Measurements from ENCODE around the gene CDK5RAP2. TPM values are rescaled to one million over a fixed set of nuclear protein-coding genes. Genes with fewer than 3 reads are reported as not detected.

Gene CDK5RAP2
- total RNA-seq, 1 donor from 2014 or later = 26.8 TPM

DNA sequence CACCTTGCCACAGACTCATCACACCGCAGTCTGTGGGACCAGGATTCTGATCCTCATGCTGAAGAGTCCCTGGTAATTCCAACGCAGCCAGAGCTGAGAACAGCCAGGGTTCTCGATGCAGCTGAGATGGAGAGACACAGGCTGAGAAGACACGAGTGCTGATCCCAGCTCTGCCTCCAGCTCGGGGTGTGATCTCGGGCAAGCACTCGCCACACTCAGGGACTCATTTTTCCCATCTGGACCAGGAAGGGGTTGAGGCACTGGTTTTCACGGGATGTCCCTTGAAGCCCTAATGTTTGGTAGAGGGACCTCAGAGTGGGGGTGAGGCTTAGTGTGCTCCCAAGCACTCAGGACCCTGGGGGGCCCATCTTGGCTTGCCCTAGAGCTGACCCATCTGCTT is 200.4 kb downstream of the CDK5RAP2 start:
- DNase-seq = no peak

DNA sequence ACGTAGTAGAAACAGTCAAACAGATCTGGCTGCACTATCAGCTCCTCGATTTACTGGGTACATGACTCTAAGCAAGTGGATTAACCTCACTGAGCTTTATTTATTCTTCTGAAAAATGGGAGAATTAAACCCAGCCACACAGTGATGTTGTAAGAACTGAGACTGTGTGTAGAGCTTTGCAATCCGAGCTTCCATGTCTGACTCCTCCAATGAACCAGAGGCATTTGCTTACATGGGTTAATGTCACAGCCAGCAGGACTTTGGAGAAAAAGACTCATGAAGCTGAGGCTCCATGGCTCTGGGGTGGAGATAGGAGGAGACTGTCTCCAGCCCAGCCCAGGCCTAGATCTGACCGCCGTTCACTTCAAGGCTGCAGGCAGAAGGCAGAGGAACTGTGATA is 201.3 kb downstream of the CDK5RAP2 start:
- DNase-seq = no peak

DNA sequence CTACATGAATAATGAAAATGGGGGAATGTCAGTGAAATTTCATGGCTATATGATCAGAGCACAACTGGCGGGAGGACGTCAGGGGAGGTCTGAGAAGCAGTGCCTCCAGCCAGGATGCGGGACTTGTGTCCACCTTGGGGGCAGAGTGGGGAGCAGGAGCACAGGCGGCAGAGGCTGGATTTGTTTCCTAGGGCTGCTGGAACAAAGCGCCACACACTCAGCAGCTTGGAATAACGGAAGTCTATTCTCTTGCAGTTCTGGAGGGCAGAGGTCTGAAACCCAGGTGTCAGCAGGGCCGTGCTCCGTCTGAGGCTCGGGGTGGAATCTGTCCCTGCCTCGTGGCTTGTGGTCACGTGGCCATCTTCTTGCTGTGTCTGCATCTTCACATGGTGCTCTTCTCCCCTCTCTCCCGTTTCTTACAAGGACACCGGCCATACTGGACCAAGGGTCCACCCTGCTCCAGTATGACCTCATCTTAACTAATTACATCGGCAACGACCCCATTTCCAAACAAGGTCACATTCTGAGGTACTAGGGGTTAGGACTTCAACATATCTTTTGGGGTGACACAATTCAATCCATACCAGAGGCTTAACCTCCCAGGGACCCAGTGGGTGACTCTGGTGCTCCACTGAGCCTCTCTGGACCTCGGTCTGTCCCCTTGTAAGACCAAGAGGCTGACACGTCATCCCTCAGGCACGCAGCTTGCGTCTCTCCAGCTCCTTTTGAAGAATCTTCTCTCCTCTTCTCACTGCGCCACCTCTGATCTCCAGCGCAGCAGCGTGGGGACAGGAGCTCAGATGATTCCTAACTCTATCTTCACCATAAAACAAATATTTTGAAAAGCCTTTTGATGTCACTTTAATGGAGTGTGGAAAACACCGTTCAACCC is 202.5 kb downstream of the CDK5RAP2 start:
- DNase-seq = no peak

DNA sequence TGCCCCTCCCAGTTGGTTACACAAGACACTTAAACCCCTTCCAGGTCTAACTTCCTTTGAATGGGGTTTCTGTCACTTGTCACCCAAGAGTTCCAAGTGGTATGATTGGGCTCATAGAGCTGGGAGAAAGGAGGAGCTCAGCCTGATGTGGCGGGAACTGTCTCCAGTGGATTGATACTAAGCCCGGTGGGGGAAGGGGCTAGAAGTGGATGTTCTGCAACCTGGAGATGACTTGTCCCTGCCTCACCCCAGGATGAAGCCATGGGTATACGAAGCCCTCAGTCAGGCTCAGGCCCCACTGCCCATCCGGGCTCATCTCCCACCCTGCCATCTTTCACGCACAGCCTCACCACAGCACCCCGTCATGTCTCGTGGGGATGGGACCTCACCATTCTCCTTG is 203.9 kb downstream of the CDK5RAP2 start:
- no peak for DNase-seq

DNA sequence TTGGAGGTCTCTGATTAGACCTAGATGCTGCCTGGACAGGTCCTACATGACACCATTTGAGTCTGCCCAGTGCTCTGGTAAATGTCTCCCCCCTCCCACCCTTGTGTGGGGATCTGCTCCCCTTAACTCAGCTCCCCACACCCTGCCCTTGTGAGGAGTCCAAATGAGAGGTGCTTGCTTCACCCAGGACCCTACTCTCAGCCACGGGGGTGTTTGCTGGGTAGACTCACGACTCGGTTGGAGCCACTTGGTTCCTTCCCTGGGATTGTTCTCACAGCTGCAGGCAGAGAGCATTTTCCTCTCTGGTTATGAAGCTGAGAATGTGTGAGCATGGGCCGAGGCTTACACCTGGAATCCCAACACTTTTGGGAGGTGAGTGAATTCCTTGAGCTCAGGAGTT is 204.7 kb downstream of the CDK5RAP2 start:
- no peak for DNase-seq

DNA sequence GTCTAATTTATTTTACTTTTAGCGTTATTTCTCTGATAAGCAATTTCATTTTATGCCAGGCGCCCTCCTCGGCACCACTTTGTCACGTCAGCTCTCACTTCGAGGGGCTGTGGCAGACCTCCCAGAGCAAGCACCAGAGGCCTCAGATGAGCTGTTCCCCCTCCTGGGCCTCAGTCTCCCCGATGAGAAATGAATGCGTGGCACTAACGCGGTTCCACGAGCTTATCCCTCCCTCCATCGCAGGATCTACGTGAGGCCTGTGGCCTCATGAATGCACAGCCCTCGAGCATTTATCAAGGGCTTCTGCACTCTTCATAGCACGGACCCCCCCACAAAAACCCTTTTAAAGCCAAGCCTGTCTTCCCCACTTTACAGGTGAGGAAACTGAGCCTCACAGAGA is 205.2 kb downstream of the CDK5RAP2 start:
- DNase-seq = no peak

DNA sequence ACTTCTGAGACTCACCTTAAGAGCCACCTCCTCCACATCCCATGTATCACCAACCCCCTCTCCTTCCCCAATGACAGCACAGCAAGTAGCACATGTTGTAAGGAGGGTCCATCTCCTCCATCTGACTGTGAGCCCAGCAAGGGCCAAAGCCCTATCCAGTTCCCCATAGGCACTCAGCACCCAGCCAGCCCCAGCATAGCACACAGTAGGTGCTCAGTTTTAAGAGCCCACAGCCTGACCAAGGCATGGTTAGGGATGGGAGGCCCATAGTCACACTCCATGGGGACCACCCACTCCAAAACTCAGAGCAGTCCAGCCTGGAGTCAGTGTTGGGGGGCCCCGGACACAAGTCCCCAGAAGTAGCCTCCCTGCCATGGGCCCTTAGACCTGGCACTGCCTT is 205.7 kb downstream of the CDK5RAP2 start:
- no peak for DNase-seq

DNA sequence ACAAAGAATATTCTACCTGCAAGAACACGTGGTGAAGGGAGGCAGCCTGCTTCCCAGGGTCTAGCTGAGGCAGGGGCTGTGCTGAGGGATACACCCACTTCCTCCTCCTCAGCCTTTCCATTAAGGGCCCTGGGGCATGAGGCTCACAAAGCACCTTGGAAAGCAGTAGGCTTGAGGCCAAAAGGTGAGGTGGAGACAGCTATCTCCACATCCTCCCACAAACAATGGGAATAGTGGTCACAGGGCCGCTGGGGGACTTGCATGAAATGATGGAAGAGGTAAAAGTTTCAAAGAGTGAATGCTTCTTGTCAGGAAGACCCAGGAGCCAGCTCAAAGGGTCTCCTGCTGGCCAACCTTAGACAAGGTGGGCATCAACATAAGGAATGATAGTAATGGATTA is 207.9 kb downstream of the CDK5RAP2 start:
- DNase-seq = no peak

DNA sequence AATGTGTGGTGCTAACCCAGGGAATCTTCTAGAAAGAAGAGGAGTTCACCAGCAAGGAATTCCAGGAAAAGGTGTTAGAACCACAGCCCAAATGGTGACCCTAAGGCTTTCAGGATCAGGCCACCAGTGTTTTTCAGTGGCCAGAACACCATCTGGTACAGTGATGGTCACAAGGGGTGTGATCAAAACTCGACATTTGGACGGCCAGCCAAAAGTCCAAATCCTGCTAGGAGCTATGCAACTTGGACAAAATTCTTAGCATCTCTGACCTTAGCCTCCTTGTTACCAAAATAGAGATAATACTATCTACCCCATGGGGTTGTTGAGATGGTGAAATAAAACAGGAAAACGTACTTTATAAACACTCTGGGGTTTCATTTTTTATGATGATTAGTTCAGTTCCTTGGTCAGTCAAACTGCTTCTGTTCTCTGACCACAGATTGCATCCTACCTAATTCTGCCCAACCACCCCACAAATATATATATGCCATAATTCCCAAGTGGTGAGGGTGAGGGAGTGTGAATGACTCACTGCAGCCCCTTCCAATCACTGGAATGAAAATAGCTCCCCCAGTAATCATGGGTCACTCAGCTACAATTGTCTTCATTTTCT is 210.3 kb downstream of the CDK5RAP2 start:
- DNase-seq = no peak

DNA sequence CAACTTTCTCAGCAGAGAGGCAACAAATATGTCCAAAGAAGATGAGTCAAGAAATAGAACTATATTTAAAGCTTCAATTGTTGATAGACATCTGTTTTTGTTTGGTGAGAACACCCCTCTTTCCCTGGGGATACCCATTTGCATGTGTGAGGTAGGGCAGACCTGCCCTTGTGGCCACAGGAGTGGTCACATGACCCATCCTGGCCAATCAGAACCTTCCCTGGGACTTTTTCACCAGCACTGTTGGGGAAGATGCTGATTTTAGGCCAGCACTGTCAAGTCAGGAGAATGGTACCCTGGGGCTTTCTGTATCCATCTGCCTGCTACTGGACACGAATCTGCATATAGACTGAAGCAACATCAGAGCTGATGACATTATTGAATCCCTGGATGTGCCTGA is 211.2 kb downstream of the CDK5RAP2 start:
- DNase-seq = no peak

DNA sequence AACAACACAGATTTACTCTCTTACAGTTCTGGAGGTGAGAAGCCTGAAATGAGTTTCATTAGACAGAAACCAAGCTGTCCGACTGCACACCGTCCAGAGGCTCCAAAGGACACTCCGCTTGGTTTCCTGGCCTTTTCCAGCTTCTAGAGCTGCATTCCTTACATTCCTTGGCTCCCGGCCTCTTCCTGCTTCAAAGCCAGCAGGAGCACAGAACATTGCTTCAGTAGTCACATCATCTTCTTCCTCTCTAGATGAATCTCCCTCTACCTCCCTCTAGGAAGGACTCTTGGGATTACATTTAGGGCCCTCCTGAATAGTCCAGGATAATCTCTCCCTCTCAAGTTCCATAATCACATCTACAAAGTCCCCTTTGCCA is 213.3 kb downstream of the CDK5RAP2 start:
- DNase-seq = no peak

DNA sequence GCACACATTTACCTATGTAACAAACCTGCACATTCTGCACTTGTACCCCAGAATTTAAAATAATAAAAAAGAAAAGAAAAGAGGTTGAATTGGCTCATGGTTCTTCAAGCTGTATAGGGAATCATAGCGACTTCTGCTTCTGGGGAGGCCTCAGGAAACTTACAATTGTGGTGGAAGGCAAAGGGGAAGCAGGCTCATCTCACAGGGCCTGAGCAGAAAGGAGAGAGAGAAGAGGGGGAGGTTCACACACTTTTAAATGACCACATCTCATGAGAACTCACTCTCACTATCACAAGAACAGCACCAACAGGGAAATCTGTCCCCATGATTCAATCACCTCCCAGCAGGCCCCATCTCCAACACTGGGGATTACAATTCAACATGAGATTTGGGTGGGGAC is 214.6 kb downstream of the CDK5RAP2 start:
- DNase-seq = no peak

DNA sequence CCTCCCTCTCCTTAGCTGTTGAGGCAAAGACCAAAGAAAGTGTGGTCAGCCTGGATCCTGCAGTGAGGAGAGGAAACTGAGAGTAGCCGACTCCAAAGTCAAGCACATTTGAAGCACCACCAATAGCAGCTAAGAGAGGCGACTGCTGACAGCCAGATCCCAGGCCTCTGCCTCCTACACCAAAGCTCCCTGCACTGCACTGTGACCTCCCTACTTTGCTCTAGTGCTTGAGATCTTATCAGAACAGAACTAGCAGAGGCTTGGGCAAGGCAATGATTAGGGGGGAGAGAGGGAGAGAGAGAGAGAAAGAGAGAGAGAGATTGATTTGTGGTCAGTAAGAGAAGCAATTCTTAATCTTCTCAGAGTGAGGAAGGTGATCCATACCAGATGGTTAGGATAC is 216.3 kb downstream of the CDK5RAP2 start:
- DNase-seq = no peak

DNA sequence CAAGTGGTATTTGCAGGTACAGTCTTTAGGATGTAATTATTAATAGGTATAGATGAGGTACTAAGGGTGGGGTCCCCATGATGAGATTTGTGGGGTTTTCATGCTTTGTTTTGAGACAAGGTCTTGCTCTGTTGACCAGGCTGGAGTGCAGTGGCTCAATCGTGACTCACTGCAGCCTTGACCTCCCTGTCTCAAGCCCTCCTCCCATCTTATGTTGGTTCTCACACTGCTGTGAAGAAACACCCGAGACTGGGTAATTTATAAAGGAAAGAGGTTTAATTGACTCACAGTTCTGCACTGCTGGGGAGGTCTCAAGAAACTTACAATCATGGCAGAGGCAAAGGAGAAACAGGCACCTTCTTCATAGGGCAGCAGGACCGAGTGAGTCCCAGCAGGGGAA is 217.5 kb downstream of the CDK5RAP2 start:
- DNase-seq = no peak

DNA sequence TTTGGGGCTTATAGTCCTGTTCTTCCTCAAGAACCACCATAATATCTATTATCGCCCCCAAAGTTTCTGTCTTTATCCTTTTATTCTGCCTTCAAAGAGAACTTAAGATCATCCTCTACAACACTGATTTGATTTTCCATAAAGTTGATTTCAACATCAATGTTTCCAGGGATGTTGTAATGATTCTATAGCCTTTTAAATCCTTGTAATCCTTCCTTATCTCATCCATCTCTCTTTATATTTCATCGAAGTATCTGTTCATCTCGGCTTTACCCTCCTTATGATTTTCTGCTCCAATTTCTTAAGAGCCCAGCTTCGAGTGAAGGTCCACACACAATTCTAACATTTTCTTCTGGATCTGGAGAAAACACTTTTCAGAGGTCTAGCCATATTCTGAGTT is 218.4 kb downstream of the CDK5RAP2 start:
- no peak for DNase-seq

DNA sequence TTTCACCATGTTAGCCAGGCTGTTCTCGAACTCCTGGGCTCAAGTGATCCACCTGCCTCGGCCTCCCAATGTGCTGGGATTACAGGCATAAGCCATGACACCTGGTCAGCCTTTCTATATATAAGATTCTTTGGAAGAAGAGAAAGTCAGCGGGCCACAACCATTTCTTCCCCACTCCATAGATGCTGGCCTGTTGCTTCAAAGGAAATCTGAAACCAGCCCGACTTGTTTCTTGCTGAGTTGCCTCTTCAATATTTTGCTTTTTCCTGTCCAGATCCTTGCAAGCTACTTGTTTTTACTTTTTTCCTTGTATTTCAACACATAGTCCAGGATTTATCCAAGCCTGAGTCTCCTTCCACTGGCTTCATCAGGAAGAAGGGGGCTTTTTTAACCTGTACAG is 219.5 kb downstream of the CDK5RAP2 start:
- DNase-seq = no peak

DNA sequence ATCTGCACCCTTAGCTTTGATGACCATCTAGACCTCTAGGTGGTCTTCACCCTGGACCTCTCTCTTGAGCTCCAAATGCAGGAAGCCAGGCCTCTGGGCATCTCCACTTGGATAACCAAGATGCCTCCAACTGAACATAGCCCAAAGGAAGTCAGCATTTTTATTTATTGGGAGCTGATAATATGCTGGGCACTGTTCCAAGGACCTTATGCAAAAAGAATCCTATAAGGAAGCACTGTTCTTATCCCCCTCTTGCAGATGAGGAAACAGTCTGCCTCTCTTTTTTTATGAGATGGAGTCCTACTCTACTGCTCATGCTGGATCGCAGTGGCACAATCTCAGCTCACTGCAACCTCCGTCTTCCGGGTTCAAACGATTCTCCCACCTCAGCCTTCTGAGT is 219.9 kb downstream of the CDK5RAP2 start:
- no peak for DNase-seq

DNA sequence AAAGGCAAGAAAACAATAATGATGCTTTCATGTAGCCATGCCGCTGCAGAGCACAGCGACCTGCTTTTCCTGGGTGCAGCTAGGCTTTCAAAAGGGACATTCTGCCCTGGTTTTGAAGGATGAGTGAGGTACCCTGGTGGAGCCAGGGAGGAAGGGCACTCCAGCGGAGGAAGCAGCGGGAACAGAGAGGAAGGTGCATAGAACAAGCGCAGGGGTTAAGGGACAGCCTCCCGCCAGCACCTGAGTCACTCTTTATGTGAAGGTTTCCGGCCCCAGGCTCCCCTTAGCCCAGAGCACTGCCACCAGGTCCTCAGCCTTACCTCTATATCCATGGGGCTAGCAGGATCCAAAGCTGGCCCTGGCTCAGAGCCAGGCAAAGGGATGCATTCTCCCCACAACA is 221.1 kb downstream of the CDK5RAP2 start:
- DNase-seq = no peak

DNA sequence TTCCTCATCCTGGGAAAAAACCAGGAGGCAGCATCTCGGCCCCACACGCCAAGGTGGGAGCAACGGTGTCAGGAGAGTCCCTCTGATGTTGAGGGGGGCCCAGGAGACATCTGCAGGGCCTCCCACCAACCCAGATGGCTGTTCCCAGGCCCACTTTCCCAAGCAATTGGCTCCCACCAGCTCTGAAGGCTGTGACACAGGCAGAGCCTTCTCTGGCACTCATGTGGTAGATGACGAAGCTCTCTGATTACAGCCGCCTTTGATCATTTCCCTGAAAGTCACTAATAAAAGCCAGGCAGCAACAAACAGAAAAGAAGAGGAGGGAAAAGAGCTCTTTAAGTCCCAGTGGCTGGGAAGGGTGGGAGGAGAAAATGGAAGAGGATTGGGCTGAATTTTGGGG is 226.5 kb downstream of the CDK5RAP2 start:
- DNase-seq = no peak

DNA sequence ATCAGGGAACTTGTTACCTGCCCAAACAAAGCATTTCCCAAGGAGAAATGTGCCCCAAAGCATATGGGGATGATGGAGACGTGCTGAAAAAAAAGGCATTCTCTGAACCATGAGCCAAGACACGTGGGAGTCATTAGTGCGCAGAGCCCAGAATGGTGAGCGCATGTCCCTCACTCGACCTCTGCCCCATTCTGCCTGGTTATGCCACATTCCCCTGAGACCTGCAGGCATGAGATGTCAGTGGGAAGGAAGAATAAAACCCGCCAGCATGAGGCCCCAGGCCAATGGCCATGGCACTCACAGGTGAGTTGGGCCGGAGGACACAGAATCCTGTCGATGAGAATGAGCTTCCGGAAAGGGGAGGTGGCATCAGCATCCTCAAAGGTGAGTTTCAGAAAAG is 228.9 kb downstream of the CDK5RAP2 start:
- no peak for DNase-seq

DNA sequence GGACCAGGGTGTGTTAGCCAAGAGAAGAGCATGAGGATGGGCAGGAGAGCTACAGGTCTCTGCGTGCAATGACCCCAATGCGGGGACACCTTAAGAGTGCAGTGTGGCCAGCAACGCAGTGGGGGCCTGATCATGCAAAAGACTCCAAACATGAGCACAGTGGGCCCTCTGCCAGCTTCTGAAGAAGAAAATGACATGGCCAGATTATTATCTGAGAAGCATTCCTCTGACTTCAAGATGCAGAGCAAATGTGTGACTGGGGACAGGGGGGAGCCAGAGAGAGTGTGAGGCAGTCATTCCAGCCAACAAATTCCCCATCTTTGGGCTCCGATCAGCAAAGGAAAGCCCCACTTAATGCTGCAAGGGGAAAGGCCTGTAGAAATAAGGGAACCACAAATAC is 229.4 kb downstream of the CDK5RAP2 start:
- DNase-seq = no peak

DNA sequence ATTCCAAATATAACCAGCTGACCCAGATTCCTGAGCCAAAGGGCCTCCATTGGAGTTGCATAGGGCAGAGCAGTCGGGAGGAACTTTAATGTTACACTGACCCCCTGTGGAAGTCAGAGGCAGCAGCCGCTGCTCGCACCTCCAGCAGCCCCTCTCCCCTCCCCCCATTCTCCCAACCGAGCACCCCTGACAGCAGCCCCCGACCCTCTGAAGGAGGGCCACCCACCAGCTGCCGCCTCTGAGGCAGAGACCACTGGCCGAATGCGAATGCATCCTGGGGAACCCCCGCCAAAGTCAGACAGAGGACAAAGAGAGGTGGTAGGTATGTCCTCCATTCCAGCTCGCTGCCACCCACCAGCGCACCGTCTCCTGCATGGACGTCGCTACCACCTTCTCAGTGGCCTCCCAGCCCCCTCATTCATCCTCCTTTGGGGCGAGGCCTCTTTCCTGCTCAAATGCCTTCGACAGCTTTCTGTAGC is 231.0 kb downstream of the CDK5RAP2 start:
- peak; percentile 10 for DNase-seq

DNA sequence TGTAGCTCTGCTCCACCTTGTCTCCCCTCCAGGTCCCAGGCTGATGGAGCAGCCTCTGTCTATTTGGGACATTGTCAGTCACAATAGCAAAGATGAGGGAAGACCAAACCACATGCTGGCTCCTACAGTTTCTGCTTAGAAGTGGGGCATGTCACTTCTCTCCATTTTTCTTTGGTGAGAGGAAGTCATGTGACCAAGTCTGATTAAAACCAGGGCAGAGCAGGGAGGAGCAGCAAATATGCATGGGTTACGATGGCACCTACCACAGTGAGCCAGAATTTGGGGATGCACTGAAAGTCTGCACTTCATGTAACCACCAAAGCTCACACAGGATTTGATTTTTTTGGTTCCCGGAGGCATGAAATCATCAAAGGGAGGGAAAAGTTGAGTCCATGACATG is 234.6 kb downstream of the CDK5RAP2 start:
- no peak for DNase-seq

DNA sequence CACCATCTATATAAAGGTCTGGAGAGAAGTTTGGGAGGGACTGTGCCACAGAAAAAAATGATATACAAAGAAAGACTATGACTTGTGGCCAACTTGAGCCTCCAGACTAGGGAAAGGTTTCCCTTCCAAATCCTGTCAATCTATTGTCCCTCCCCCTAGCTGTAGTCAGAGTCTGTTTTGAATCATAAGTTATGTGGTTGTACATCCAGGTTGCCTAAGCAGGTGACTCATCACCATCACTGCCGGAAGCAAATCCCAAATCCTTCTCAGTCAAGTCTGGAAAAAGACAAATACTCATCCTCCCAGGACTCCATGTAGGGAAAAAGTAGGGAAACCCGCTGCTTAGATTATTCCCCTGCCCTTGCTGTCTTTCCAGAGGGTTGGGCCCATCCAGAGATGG is 235.7 kb downstream of the CDK5RAP2 start:
- DNase-seq = no peak
